Posterior vena cava (tissue), 2 donors: ENCODE measurements around the gene CAMK2D. TPM values are rescaled to one million over a fixed set of nuclear protein-coding genes. Genes with fewer than 3 reads are reported as not detected.
A peak's percentile ranks its signal among the peaks of the same experiment; 100 is the strongest.

ENCODE experiments used
- DNase-seq: peaks from one replicate; pipeline ENCODE4 v3.0.0-alpha.2; 2020; ENCODE audit warnings: low spot score
- intact Hi-C, 2 donors: fragments of 100-400 bp; cut with DNase I; formaldehyde crosslinking; loops; one replicate each; pipeline versions ENCODE4 v1.14.1 to v1.14.2; 2022 to 2023
- total RNA-seq, 2 donors: library from RNA; stranded (reverse); fragmentation: NEBNext Ultra II Directional; extraction: Animal tissue kit (Norgen Biotek cat#: 25700); gene quantifications; one replicate each; pipeline ENCODE4 v1.2.1, GENCODE V29; 2021
- donor health status: DM: yes; HTN: yes; CAD: no.
- donor health status: DM: yes; HTN: yes; CAD: no.

The CAMK2D gene
- total RNA-seq, 2 donors from 2014 or later, result 51.5 to 67.2 TPM

- no peak for DNase-seq
- intact Hi-C loops, result no loop called here
Observed at GRCh38 chr4:113522433-113522832, 239.1 kb downstream of the CAMK2D start.

- intact Hi-C loops, result no loop called here
Observed at GRCh38 chr4:113513382-113513781, 248.2 kb downstream of the CAMK2D start.

GRCh38 chr4:113512880-113513279, 248.7 kb downstream of the CAMK2D start:
- peak; percentile 74 for DNase-seq
- intact Hi-C loops, result no loop called here

More at GRCh38 chr4:113513382-113513781, 248.2 kb downstream of the CAMK2D start:
- no peak for DNase-seq

GRCh38 chr4:113511944-113512343, 249.6 kb downstream of the CAMK2D start:
- intact Hi-C loops, result no loop called here
- DNase-seq, result no peak

GRCh38 chr4:113509851-113510250, 251.7 kb downstream of the CAMK2D start:
- intact Hi-C loops, result no loop called here
- DNase-seq, result no peak

- no peak for DNase-seq
Observed at GRCh38 chr4:113505044-113505443, 256.5 kb downstream of the CAMK2D start.

GRCh38 chr4:113504422-113504821, 257.1 kb downstream of the CAMK2D start:
- DNase-seq, result no peak
- intact Hi-C loops, result no loop called here

More at GRCh38 chr4:113505044-113505443, 256.5 kb downstream of the CAMK2D start:
- intact Hi-C loops, result no loop called here

GRCh38 chr4:113503691-113504090, 257.8 kb downstream of the CAMK2D start:
- intact Hi-C loops, result no loop called here
- no peak for DNase-seq

- no peak for DNase-seq
- intact Hi-C loops, result no loop called here
Observed at GRCh38 chr4:113502906-113503305, 258.6 kb downstream of the CAMK2D start.

GRCh38 chr4:113502476-113502875, 259.1 kb downstream of the CAMK2D start:
- intact Hi-C loops, result no loop called here
- DNase-seq, result no peak

GRCh38 chr4:113500424-113500823, 261.1 kb downstream of the CAMK2D start:
- intact Hi-C loops, result no loop called here
- DNase-seq, result no peak

GRCh38 chr4:113499696-113500095, 261.8 kb downstream of the CAMK2D start:
- intact Hi-C loops, result no loop called here
- DNase-seq, result no peak

- DNase-seq, result no peak
- intact Hi-C loops, result no loop called here
Observed at GRCh38 chr4:113499166-113499565, 262.4 kb downstream of the CAMK2D start.

- no peak for DNase-seq
- intact Hi-C loops, result no loop called here
Observed at GRCh38 chr4:113497154-113497884, 264.2 kb downstream of the CAMK2D start.

- intact Hi-C loops, result no loop called here
- DNase-seq, result no peak
Observed at GRCh38 chr4:113496698-113497097, 264.8 kb downstream of the CAMK2D start.

GRCh38 chr4:113495790-113496189, 265.7 kb downstream of the CAMK2D start:
- intact Hi-C loops, result no loop called here
- no peak for DNase-seq

GRCh38 chr4:113483131-113483530, 278.4 kb downstream of the CAMK2D start:
- DNase-seq, result no peak
- intact Hi-C loops, result no loop called here

- no peak for DNase-seq
- intact Hi-C loops, result no loop called here
Observed at GRCh38 chr4:113482325-113482724, 279.2 kb downstream of the CAMK2D start.

GRCh38 chr4:113481820-113482219, 279.7 kb downstream of the CAMK2D start:
- intact Hi-C loops, result no loop called here
- no peak for DNase-seq

- no peak for DNase-seq
- intact Hi-C loops, result no loop called here
Observed at GRCh38 chr4:113480109-113480508, 281.4 kb downstream of the CAMK2D start.

- no peak for DNase-seq
- intact Hi-C loops, result loop anchor here in 1 of 2 donors (10.0 kb wide), 1 partner anchor 57 kb away; no protein-coding TSS in a partner anchor
Observed at GRCh38 chr4:113478032-113478431, 283.5 kb downstream of the CAMK2D start.
